Activated T-cell treated with anti-CD3 and anti-CD28 coated beads for 1 hour (primary cell): ENCODE data around the gene CABLES2.

Source experiments
- DNase-seq: peaks from one replicate; pipeline ENCODE4 v3.0.0-alpha.2; 2020; ENCODE audit warnings: low read depth

CABLES2 gene

DNA sequence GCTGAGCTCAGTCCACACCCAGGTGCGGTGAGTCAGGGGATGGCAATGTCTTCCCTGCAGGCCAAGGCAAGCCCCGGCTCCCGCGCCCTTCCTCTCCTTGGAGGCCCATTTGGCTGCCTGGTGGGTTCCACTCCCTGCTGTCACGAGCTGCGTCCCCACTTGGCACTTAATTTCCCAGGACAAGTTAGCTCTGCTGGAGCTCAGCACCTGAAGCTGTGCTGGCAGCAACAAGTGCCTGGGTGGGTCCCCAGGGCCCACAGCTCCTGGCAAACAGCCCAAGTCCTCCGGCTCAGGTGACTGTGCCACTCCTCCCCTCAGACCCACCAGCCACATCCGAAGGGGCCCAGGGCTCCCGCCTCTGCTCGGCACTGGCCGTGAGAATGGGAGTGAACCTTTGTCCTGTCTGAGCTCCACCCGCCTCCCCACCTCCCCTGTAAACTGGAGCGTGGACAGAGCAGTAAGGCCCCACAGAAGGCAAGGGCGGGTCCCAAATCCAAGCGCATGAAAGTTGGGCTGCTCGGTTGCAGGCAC, 56.9 kb downstream of the CABLES2 start:
- DNase-seq: no peak

DNA sequence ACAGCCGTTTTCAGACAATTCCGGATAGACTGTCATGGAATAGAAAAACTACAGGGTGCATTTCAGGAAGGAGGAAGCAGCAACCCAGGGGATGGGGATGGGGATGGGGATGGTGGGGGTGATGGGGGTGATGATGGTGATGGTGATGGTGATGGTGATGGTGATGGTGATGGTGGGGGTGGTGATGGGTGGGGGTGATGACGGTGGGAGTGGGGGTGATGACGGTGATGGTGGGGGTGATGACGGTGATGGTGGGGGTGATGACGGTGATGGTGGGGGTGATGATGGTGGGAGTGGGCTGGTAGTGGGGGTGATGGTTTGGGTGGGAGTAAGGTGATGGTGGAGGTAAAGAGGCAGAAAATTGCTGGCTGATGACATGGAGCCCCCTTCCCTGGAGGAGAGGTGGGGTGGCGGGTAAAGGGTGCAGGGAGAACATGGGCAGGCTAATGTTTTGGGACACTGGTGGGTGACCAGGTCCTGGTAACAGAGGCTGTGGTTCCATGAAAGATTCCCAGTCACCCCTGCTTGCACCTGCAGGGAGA, 57.5 kb downstream of the CABLES2 start:
- no peak for DNase-seq

DNA sequence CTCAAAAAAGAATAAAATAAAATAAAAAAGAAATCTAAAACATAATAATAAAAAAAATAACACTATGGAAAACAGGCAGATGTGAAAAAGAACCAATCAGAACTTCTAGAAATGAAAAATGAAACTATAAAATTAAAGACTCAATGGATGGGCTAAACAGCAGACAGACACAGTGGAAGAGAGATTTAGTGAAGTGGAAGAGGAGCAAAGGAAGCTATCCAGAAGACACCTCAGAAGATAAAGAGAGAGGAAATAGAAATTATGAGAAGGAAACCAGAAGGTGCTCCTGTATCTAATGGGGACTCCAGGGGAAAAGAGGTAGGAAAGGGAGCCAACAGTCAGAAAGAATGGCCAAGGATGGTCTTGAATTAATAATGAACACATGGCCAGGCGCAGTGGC, 58.5 kb downstream of the CABLES2 start:
- DNase-seq: no peak

DNA sequence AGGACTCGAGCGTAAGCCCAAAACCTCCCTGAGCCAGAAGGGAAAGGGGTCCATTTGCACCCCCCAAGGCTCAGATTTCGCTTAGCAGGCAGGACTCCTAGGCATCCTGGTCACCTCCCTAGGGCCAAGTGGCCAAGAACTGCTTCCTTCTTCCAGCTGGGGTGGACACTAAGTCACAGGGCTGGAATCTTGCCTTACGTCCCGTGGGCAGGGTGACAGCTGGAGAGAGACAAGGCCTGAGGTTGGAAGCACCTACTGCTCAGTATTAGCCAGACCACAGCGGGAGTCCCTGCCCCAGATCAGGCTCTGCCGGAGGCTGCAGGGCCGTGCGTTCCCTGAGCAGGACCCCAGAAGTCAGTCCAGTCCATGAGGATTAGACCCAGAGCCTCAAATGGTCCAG, 59.6 kb downstream of the CABLES2 start:
- DNase-seq: no peak

DNA sequence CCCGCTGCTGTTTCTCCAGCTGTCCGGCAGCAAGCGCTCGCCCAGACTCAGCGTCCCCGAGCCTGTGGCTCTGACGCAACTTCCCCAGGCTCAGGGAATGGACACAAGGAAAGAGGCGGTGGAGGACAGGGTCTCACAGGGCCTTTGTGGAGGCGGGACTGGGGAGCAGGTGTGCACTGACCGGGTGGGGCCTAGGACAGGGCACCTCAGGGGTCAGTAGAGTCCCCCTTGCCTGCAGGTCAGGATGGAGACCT, 60.0 kb downstream of the CABLES2 start:
- no peak for DNase-seq

DNA sequence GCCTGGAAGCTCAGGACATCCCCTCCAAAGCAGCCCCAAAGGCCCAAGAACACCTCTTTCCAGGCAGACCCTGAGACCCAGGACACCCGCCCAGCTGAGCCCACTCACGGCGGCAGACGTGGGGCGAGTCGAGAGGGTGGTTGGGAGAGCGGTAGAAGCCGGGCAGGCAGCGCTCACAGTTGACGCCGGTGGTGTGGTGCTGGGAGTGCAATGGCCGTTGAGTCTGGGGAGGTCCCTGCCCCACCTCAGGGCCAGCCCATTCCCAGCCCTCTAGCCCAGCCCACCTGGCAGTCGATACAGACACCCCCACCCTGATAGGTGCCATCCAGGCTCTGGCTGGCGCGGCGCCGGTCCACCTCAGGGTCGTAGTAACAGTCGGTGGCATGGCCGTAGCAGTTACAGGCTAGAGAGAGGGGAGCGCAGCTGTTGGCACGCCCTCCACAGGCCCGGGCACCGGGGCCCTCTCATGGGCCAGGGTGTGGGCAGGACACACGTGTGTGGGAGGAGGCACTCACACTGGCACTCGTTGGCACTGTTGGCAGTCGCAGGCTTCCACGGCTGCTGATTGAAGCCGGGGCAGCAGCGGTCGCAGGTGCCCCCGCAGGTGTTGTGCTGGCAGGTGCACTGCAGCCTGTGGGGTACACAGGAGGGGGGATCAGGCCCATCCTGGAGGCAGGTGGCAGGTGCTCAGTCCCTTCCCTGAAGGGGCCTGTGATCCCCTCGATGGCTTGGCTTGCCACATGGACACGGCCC, 60.5 kb downstream of the CABLES2 start:
- DNase-seq: no peak

DNA sequence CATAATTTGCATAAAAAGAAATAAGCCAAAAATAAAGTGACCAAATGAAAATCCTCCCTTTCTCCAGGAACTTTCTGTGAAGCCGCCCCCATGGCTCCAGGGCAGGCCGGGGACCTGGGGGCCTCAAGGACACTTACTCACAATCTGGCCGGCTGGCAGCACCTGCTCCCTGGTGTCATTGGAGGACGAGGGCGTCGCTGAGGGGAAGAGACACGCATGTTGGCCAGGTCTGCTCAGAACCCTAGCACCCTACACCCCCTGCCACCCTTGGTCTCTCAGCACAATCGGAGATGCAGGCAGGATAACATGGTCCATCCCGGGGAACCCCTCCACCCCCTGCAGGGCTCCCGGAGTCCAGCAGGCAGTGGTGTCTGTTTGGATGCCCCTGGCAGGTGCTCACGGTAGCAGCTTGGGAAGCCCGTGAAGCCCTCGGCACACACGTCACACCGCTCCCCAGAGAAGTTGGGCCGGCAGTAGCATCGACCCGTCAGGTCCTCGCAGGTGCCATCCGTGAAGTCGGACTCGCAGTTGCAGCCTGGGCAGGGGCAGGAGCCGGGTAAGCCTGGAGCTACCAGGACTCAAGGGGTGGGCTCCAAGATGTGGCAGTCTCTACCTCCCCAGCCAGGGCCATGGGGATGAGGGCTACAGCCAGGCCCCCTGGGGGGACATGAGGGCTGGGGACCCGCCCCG, 61.3 kb downstream of the CABLES2 start:
- no peak for DNase-seq

DNA sequence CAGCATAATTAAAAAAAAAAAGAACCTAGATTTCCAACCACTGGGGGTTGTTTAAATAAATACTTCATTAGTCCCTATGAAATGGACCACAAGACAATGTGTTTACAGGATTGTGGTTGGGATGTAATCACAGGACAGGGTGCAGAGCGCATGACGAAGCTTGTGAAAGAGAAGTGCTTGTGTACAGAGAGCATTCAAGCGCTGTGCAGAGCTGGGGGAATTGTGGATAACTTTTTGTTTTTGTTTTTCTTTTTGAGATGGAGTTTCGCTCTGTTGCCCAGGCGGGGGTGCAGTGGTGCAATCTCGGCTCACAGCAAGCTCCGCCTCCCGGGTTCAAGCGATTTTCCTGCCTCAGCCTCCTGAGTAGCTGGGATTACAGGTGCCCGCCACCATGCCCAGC, 62.3 kb downstream of the CABLES2 start:
- no peak for DNase-seq

DNA sequence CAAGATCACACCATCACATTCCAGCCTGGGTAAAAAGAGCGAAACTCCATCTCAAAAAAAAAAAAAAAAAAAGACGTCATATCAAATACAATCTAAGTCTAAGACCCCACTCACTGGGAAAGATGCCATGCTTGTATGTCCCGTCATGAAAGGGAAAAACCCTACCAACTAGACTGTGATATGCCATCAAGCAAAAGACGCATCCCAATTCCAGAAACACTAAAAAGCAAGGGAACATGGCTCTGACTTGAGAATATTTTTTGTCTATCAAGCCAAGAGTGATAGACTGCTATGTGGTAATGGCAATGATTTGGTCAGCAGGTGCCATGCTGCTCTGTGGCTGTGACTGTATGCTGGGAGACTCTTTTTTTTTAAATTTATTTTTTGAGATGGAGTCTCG, 63.0 kb downstream of the CABLES2 start:
- DNase-seq: no peak

DNA sequence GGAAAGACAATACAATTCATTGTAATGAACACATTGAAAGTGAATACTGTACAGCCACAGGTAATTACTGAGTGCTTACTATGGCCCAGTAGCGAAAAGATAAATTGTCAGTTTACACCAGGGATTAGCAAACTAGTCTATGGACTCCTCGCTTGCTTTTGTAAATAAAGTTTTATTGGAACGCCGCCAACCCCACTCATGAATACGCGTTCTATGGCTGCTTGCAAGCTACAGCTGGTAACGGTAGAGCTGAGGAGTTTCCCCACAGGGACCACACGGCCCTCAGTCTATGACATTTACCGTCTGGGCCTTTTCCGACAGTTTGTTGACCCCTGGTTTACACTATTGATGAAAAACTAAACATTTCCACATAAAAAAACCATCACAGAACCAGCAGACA, 64.2 kb downstream of the CABLES2 start:
- no peak for DNase-seq

DNA sequence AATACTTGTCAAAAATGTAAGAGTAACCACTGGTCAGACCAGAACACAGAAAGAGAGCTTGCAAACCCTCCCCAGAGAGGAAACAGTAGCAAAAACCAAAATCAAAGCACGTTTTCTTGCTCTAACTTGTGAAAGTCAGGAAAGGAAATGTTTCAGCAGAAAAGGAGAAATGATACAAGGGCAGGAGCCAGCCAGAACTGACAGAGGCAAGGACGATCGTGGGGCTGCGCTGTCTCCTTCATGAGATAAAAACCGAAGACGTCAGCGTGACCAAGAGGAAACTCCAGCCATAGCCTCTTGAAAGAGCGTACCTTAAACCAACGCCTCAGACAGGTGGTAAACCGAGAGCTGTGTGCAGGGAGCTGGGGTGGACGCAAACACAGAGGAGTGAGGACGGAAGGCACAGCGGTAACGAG, 67.4 kb downstream of the CABLES2 start:
- no peak for DNase-seq
